Stimulated activated naive CD4-positive, alpha-beta T cell treated with Interleukin-2 at 50 U/mL for 16 hours (primary cell): ENCODE data around the gene DDX49.

Experiments used
- DNase-seq: peaks from one replicate; lab custom pipeline; 2025; lab: John Stamatoyannopoulos, UW

Gene DDX49

GRCh38 chr19:18975011-18975410 lies 55.5 kb downstream of the DDX49 start:
- DNase-seq: no peak

DNA sequence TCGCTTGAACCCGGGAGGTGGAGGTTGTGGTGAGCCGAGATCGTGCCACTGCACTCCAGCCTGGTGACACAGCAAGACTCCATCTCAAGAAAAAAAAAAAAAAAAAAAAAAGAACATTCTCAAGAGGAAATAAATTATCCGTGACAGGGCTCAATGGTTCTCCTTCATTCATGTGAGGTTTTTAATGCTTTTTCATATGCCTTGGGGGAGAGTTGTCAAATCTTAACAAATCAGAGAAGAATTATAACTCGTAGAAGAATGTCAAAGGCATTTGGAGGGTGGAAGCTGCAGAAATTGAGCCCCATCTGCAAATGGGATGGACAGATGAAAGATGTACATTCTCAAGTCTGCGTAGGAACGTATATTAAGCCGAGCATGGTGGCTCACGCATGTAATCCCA lies 56.4 kb downstream of the DDX49 start:
- DNase-seq: no peak
